RCC 7860 (cell line): ENCODE measurements around the gene MAN1A1.

Experiments
- DNase-seq: peaks from one replicate; pipeline ENCODE4 v3.0.0-alpha.2; 2015; ENCODE audit warnings: low spot score
- FAIRE-seq: peaks from 2 replicates; lab custom pipeline; 2012; peaks lifted over from hg19 to GRCh38; lab: Jason Lieb, UNC

The MAN1A1 gene

DNA sequence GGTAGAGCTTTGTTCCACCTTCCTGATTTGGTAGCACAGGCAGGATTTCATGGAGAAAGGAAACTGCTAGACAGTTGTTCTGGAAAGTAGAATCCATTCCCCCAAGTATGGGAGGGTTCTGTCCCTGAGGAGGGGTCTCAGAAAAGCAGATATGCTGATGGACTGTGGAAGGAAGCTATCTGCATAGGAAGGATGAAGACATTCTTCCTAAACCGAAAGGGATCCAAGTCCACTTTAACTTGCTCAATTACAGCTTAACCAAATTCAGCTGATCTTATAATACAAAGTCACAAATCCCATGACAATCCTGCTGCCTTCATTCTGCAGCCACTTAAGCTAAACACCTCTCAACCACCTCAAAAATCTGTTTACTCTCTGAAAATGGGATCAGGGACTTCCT is 2.6 kb downstream of the MAN1A1 start:
- DNase-seq (no peak), FAIRE-seq (no peak)

DNA sequence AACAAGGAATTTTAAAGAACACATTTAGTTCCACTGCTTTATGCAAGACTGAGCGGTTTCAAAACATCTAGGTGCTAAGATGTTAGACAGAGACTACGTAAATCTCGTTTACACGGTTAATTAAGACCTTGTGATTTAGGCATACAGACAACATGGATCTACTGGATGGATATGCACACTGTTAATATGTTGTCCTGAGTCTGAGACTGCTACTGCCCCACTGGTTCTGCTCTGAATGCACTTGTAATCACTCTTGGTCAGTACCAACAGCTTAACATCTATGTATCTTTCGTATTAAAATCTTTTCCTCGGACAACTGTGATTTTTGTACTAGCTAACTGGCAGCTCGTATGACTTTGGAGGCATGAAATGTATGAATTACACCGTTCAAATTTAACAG is 3.1 kb downstream of the MAN1A1 start:
- no peak for DNase-seq
- FAIRE-seq: no peak

DNA sequence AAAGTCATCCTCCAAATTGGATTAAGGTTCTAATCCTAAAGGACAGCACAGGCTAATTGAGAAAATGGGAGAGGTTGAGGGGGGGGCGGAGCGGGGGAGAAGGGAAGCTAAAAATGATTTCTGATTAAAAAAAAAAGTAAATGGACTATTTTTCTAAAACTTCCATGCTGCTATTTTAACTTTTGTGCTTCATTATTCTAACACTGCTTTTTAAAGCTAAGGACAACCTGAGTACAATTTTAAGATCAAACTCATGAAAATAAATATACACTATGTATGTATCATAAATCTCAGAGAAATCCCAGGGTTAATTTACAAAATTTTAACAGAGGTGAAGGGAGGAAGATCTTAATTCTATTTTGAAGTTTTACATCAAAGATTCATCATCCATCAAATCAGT is 4.4 kb downstream of the MAN1A1 start:
- FAIRE-seq: no peak

DNA sequence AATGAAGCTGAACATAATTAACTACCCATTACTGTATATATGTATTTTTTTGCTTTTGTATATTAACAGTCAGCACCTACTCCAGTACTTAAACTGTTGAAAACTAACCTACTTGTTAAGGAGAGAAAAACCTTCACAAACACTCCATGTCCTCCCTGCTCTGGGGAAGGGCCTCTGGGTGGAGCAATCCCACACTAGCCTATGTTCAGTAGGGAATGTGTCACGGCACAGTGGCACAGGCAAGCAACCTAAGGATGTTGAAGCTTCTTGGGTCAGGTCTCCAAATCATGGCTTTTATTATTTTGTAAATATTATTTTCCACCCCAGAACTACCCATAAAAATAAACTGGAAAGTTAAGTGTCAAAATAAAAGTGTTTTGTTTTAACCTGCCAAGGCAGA is 5.3 kb downstream of the MAN1A1 start:
- DNase-seq: no peak

More for the DNA sequence above, 4.4 kb downstream of the MAN1A1 start:
- DNase-seq: no peak

DNA sequence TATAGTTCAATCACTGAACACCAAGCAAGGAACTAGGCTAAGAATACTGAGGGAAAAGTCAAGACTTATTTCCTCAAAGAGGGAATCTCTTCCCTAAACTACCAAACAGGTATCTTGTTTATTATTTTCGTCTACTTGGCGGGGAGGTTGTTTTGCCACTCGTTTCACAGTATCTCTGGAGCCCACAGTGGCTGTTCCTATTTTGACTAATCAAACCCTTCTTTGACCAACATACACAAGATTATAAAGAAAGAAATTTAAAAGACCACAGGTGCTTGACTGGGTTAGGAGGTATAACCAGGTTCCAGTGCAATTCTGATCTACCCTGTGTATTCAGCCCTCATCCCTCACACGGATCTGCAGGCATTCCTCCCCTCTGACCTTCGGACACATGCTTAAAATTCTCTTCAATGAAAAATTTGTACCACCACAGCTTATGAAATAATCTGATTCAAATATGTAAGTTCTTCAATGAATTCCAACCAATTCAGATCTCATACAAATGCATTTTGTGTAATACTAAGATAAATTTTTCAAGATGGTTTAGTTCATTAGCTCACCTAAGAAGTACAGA is 5.9 kb downstream of the MAN1A1 start:
- FAIRE-seq (no peak), DNase-seq (no peak)

More for the DNA sequence above, 5.3 kb downstream of the MAN1A1 start:
- FAIRE-seq: no peak

DNA sequence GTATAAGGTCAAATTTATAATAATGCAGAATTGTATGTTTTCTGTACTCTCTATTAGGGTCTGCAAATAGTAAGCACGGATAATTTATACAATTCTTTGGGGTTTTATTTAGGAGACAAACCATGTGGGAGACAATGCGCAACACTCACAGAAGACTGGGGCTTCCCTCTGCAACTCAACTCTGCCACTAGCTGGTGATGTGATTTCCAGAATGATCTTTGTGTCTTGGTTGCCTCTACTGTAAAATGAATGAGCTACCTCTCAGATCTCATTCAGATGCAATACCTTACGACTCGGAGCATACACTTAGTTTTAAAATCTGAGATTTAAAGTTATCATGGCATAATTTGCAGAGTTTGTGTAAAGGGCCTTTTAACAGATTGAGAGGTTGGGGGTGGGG is 6.4 kb downstream of the MAN1A1 start:
- no peak for DNase-seq
- no peak for FAIRE-seq

DNA sequence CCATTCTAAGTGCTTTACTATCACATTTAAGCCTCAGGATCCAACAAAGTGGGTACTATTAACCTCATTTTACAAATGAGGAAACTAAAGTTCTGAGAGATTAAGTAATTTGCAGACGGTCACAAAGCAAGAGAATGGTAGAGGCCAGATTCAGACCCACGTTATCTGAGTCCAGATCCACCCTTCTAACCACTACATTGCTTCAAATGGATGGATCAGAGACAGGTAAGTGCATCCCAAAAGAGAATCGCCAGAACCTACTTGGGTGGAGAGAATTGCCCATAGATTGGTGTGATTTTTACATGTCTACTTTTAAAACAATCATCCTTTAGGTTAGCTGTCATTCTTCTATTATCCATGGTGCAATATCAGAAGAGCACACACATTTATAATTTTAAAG is 7.1 kb downstream of the MAN1A1 start:
- FAIRE-seq: no peak

DNA sequence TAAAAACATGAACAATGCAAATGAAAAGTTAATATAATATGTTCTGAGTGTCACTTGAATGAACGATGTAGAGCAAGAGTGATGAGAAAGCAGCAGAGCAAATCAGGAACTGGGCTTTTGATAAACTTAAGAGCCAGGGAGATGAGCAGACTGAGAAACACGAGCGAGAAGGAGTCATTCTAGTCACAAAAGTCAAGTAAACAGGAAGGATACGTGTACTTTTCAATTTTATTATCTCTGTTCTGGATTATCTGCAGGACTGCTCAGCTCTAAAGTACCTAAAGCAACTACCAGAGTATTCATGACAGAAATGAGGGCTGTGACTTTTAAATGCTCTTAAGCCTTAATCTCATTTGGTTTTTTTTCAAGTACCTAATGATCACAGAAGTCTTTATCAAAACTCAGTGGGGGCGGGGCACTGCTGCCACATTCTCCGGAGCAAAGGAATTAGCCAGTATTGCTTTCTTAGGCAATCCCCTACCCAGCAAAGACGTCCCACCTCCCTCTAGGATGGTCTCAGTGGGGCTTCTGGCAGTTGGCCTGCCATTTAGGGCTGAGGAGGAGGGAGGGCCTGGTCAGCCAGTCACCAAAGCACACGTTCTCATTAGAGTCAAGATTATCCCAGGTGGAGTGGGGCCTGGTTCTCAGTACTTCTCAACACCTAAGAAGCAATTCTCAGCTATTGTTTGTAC is 8.6 kb downstream of the MAN1A1 start:
- FAIRE-seq: no peak
- no peak for DNase-seq

More for the DNA sequence above, 7.1 kb downstream of the MAN1A1 start:
- DNase-seq: no peak

DNA sequence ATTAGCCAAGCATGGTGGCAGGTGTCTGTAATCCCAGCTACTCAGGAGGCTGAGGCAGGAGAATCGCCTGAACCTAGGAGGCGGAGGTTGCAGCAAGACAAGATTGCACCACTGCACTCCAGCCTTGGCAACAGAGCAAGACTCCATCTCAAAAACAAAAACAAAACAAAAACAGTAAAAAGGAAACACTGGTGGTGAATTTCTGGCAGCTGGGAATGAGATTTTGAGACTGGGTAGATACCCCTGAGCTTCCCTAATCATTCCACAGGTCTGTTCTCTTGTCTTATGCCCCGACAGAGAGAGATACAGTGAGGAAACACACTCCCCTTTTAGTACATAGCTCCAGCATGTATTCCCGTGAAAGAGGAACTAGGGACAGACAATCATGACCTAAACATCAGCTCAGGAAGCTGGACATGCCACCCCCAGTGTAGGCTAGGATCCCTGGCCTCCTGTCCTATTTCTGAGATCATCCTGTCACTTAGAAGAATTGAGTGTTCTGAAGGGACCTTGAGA is 9.6 kb downstream of the MAN1A1 start:
- FAIRE-seq: no peak

DNA sequence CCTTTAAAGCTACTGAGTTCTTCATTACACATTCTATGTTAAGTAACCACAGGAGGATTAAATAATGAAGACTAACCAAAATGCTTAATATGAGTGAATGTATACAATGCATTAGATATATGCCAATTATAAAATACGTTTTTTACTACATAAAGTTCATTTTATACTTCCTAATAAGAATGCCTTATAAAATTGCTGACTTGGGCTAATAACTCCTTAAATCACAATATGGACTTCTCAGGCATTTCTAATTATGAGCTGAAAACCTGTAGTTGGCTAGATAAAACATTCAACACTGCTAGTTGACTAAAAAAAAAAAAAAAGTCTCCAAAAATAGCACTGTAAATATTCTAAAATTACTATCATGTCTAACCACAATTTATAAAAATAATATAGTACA is 11.8 kb downstream of the MAN1A1 start:
- FAIRE-seq (no peak), DNase-seq (no peak)

More for the DNA sequence above, 9.6 kb downstream of the MAN1A1 start:
- no peak for DNase-seq

DNA sequence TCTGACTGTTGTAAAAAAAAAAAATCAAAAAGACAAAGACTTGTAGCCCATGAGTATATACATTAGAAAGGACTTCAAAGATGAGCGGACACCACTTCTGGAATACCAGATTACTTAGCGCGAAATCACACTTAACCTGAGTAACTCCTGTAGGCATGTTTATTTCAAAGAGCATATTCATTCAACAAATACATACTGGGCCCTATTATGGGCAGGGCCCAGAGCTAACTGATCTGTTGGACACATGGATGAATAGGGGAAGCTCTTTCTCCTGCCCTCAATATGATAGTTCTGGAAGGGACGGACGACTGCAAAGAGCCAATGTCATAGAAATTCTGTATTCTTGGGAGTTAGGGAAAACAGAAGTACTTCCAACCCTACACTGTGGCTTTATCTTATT is 12.3 kb downstream of the MAN1A1 start:
- FAIRE-seq: no peak

DNA sequence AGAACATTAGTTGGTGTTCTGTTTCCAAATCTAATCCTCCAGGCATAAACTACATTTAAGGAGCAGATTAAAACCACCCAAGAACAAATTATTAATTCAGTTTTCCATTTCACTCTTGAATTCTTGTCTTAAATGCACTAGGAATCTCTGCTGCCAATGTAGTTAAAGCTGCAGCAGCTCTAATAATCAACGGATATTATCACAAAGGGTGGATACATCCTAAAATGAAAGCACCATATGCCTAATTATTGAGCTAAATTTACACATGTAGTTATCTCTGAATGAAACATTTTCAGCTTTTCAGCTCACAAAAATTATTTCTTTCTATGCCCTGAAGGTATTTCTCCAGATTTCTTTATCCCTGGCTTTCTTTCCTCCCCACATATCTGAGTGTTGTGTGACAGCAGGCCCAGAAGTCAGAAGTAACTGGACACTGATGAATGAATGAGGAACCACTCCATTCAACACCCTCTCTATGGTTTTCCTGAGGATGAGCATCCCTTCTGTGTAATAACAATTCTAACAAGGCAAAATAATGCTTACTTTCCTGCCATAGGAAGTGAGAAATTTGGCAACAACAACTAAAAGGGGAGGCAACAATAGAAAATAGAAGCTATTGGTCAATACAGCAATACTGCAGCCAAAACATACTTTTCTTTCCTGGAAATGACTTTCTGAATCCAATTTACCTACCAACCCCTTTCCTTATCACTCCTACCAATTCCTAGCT is 14.9 kb downstream of the MAN1A1 start:
- FAIRE-seq (no peak), DNase-seq (no peak)

More for the DNA sequence above, 12.3 kb downstream of the MAN1A1 start:
- no peak for DNase-seq

DNA sequence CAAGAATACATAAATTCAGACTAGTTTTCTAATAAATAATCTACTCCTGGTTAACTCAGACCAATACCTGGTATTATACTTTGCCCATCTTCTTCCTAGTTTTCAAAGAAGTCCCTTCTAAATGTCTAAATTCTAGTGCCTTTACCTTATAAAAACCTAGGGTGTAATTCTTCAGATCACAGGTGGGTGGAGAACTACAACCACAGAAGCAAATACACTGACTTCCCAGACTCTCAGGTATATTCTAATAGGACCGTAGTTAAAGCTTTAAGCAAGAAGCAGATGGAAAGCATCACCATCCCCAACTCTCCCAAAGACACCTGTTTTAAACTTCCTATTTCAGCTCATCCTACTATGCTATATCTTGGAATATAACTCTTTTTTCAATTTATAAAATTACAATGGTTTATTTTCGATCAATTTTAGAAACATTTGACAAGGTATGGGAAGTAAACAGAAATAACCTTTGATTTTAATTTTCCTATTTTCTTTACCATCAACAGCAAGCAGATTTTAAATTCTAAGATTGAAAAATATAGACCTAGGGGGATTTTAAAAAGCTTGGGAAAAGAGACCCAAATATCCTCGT is 15.8 kb downstream of the MAN1A1 start:
- no peak for FAIRE-seq
- DNase-seq: no peak

DNA sequence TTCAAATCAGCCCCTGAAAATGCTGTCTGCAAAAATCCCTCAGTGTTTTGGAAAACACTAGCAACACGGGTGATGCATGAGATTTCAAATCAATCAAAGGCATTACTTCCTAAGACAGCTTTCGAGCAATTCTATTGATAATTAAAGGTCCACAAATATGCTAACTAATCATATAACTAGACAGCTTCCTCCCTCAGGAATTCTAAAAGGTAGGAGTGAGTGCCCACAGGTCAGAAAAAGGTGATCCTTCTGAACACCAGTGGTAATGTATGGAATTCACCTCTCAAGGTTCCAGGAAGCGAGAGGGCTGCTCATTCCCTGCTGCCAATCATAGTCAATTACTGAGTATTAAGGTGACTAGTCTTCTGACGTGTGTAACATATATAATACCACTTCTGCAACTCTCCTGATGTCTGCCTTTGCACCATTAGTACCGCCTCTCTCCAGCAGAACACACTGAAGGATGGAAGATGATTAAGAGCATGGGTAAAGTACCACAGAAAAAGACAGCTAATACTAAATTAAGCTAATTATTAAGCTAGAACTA is 16.4 kb downstream of the MAN1A1 start:
- DNase-seq (no peak), FAIRE-seq (no peak)

DNA sequence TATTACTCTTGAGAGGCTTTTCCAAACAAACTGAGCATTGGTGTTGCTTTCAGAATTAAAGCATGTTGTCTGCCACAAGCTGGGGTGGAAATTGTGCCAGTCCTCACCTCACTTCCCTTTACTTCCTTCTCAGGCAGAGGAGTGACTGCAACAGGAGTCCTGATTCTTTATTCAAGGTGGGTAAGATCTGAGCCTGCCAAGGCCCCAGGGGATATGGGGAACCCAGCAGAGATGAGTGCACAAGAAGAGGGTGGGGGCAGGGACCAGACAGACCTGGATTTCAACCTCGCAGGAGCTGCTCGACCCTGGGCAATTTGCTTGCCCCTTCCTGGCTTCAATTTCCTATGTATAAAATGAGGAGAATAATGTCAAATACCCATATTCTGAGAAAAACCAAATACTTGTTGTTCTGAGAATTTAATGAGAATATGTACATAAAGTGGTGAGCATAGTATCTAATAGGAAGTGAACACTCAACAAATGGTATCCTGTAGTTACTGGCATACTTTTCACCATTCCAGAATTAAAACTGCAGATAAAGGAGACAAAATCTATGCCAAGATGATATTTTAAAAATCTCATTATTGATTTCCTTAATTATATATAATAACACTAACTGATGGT is 17.8 kb downstream of the MAN1A1 start:
- DNase-seq (no peak), FAIRE-seq (no peak)

DNA sequence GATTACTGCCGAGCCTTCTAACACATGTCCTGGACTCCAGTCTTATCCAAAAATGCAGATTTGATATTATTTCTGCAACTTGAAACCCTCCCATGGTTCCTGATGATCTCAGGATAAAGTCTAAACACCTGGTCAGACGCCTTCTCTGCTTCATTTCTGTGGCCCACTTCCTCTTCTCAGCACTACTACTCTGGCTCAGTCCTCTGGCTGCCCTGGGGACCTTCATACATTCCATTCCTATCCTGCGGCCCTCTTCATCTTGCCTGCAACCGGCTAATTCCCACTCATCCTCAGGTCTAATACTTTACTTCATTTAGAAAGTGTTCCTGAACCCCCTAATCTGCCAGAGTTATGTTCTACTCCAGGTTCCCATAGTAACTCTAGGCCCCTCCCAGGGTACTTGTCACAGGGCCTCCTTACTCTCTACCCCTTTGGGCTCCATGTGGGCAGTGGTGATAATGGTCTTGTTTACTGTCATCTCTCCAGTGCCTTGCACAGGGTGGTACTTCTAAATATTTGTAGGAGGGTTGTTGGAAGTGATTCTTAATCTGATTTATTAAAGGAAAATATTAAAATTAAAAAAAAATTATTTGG is 18.9 kb downstream of the MAN1A1 start:
- FAIRE-seq (no peak), DNase-seq (no peak)

DNA sequence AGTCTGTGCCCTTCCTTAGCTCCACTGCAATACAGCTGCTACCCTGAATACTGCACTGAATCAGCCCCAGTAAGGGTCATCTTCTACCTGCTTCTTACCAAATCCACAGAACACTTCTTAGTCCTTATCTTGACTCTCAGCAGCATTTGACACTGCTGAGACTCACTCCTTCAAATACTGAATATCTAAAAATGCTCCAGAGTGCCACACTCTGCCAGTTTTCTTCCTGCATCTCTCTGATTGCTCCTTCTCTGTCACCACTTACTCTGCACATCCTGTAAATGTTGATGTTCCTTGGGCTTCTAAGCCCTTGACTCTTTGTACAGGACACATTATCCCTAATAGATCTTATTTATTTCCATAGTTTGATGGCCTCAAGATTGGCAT is 19.8 kb downstream of the MAN1A1 start:
- FAIRE-seq: no peak
- DNase-seq: no peak

DNA sequence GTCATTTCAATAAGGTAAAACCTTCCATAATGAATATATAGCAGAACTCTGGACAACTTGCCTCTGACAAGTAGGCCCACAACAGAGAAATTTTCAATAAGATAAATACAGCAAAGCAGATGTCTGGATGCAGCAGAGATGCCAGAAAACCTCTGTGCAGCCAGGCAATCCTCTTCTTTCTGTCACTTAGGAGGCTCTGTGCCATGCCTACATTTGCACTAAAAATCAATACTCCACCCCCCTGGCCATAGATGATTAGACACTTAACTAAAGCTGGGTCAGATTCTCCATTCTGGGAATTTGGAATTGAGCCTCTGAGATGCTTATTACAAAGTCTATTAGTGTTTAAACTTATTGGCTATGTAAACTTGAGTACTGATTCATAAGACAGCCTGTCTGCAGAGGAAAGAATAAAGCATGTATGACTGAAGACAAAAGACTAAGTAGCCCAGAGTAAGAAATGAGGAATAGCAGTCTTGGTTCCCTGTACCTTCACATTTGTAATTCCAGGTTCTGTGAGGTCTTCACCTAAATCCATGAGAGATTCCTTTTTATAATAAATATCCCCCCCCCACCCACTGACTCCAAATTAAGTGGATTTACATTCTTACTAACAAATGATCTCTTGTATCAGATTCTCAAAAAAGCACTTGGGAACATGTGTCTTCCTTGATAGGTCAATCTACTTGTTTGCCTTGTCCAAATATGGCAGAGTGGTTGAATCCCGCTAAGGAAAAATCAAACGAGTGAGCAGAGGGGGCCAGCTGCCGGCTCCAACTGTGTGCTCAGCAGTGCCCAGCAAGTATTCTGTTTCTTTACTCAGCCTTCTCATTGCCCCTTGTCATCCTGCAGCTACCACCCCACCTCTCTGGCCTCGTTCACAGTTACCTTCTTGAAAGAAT is 20.4 kb downstream of the MAN1A1 start:
- DNase-seq (no peak), FAIRE-seq (no peak)

DNA sequence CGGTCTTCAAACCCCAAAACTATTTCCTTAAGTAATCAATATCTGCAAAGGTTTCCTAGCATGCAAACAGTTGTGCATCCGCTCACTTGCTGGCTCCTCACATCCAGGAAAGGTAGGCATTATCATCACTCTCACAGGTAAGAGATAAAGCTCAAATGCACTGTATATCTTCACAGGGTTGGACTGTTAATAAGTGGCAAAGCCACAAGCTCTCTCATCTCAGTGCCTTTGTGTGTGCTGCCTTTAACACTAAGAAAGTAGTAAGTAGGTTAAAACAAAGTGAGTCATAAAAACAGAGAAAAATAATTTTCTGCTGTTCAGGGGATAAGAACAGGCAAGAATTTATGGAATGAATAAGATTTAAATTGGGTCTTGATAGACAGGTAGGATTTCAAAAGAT is 21.3 kb downstream of the MAN1A1 start:
- DNase-seq: no peak
- FAIRE-seq: no peak
